K562 (cell line): Measurements from ENCODE around the gene MTHFR. TPM values are rescaled to one million over a fixed set of nuclear protein-coding genes. Genes with fewer than 3 reads are reported as not detected.
A peak's percentile ranks its signal among the peaks of the same experiment; 100 is the strongest.

ENCODE experiments used
- ATAC-seq: fragments of 200-7000 bp; cut with Tn5 transposase; 3 replicates; pipeline ENCODE4 v1.9.1; 2020; ENCODE audit warnings: moderate library complexity
- BruUV-seq: library from RNA; stranded (reverse); fragments of 400-500 nt; replicated peaks from 2 replicates; lab custom pipeline; 2021; lab: Mats Ljungman, UMichigan
- CTCF ChIA-PET: fragments of 300-600 bp; formaldehyde crosslinking; extraction: SDS; loops from one replicate; lab custom pipeline; 2021; ENCODE audit warnings: low intra/inter-chr PET ratio; lab: Yijun Ruan, JAX
- POLR2A ChIA-PET: fragments of 300-600, 350-650 bp; sonication (Branson Sonifier 250); formaldehyde crosslinking; extraction: SDS; loops from one replicate; lab custom pipeline; 2021; ENCODE audit warnings: antibody characterized with exemption, inconsistent platforms; lab: Yijun Ruan, JAX
- DNase-seq, 4 experiments: peaks; one replicate each; pipeline versions ENCODE4 v3.0.0 to v3.0.0-alpha.2; 2011 to 2018; ENCODE audit warnings: low spot score in 3 of 4, mixed read lengths in 3 of 4; ENCODE audit errors: extremely low read depth in 1 of 4
- FAIRE-seq: peaks from 2 replicates; lab custom pipeline; 2011; peaks lifted over from hg19 to GRCh38; lab: Jason Lieb, UNC
- H2AFZ ChIP-seq: 2 replicates; pipeline ENCODE4 v1.6.0; 2011; ENCODE audit warnings: low read depth, low read length, control low read depth, inconsistent platforms
- H3K27ac ChIP-seq: fragments of 200-600 bp; 3 replicates; pipeline ENCODE4 v1.8.0; 2011; ENCODE audit warnings: low read depth, mild to moderate bottlenecking, control low read depth, inconsistent platforms, low read length, moderate library complexity, mixed read lengths; ENCODE audit errors: extremely low read depth
- H3K27me3 ChIP-seq, 2 experiments: fragments of 300-600 bp in 1 of 2; 2 replicates in 1 of 2; 3 replicates in 1 of 2; pipeline versions ENCODE4 v1.6.0 to v1.8.0; 2011; ENCODE audit warnings: inconsistent platforms in 2 of 2, low read length in 2 of 2, mild to moderate bottlenecking in 1 of 2, mixed read lengths in 1 of 2, moderate library complexity in 1 of 2; ENCODE audit not compliant: control insufficient read depth in 2 of 2, insufficient read depth in 2 of 2
- H3K36me3 ChIP-seq: fragments of 300-600 bp; 3 replicates; pipeline ENCODE4 v1.8.0; 2011; ENCODE audit warnings: mild to moderate bottlenecking, low read length, inconsistent platforms; ENCODE audit not compliant: control insufficient read depth, insufficient read depth
- H3K4me1 ChIP-seq, 2 experiments: fragments of 200-600 bp in 1 of 2; replicated peaks in 1 of 2; 2 replicates in 1 of 2; 3 replicates in 1 of 2; pipeline versions ENCODE4 v1.5.1 to v1.8.0; 2011; ENCODE audit warnings: inconsistent platforms in 2 of 2, low read length in 2 of 2, mild to moderate bottlenecking in 1 of 2, mixed read lengths in 1 of 2, moderate library complexity in 1 of 2; ENCODE audit not compliant: control insufficient read depth in 2 of 2, insufficient read depth in 2 of 2
- H3K4me2 ChIP-seq: 2 replicates; pipeline ENCODE4 v1.6.1; 2011; ENCODE audit warnings: low read length, control low read depth, inconsistent platforms, mixed read lengths; ENCODE audit not compliant: insufficient read depth
- H3K4me3 ChIP-seq: fragments of 200-600 bp; sonication (generic), shearing (Covaris generic); 2 replicates; pipeline ENCODE4 v1.5.1; 2016; ENCODE audit warnings: control low read depth, inconsistent platforms
- H3K79me2 ChIP-seq: fragments of 200-600 bp; 3 replicates; pipeline ENCODE4 v1.8.0; 2011; ENCODE audit warnings: low read length, inconsistent platforms; ENCODE audit not compliant: control insufficient read depth, insufficient read depth
- H3K9ac ChIP-seq, 2 experiments: 2 replicates each; pipeline versions ENCODE4 v1.6.0 to v1.6.1; 2011; ENCODE audit warnings: low read depth in 2 of 2, low read length in 2 of 2, control low read depth in 1 of 2, inconsistent platforms in 1 of 2, mild to moderate bottlenecking in 1 of 2, mixed read lengths in 1 of 2; ENCODE audit not compliant: insufficient read depth in 1 of 2
- H3K9me1 ChIP-seq: one replicate; pipeline ENCODE4 v1.6.0; 2011; ENCODE audit warnings: inconsistent platforms, mild to moderate bottlenecking, low read length, moderate library complexity; ENCODE audit not compliant: control insufficient read depth, insufficient read depth
- H3K9me3 ChIP-seq: replicated peaks from 2 replicates; pipeline ENCODE4 v1.5.1; 2011; ENCODE audit warnings: low read depth, low read length, inconsistent platforms; ENCODE audit not compliant: control insufficient read depth, insufficient read depth
- H4K20me1 ChIP-seq: replicated peaks from 2 replicates; pipeline ENCODE4 v1.6.1; 2011; ENCODE audit warnings: low read length, inconsistent platforms, mixed read lengths; ENCODE audit not compliant: control insufficient read depth, insufficient read depth
- ARID4B ChIP-seq: sonication (generic); formaldehyde crosslinking; IDR thresholded peaks from 2 replicates; pipeline ENCODE4 v1.8.0; 2022; ENCODE audit warnings: mild to moderate bottlenecking, missing genetic modification reagents
- BHLHE40 ChIP-seq: IDR thresholded peaks from 2 replicates; pipeline ENCODE4 v1.6.1; 2011; ENCODE audit warnings: low read length, improper control_type of control experiment
- HNRNPL ChIP-seq: fragments of 200-400 bp; formaldehyde crosslinking; IDR thresholded peaks from 2 replicates; pipeline ENCODE4 v1.6.1; 2017; ENCODE audit warnings: low read depth, mild to moderate bottlenecking, low read length
- POLR2G ChIP-seq: fragments of 200-400 bp; formaldehyde crosslinking; IDR thresholded peaks from 2 replicates; pipeline ENCODE4 v1.6.1; 2017; ENCODE audit warnings: low read depth, mild to moderate bottlenecking, antibody characterized with exemption, low read length, moderate library complexity
- RBFOX2 ChIP-seq: fragments of 200-400 bp; formaldehyde crosslinking; IDR thresholded peaks from 2 replicates; pipeline ENCODE4 v1.6.1; 2017; ENCODE audit warnings: low read depth, mild to moderate bottlenecking, low read length, moderate library complexity
- THAP12 ChIP-seq: fragments of 250-450 bp; sonication (Bioruptor Pico); IDR thresholded peaks from 2 replicates; pipeline ENCODE4 v1.9.0; 2021; ENCODE audit warnings: mild to moderate bottlenecking, inconsistent platforms
- TRIM25 ChIP-seq: fragments of 450-650 bp; IDR thresholded peaks from 2 replicates; pipeline ENCODE4 v1.7.0; 2016; ENCODE audit warnings: borderline replicate concordance
- ZBTB7A ChIP-seq: IDR thresholded peaks from 2 replicates; pipeline ENCODE4 v1.6.1; 2011; ENCODE audit warnings: low read depth, mild to moderate bottlenecking, low read length, moderate library complexity, borderline replicate concordance; ENCODE audit not compliant: control insufficient read depth
- ZBTB8A ChIP-seq: fragments of 450-650 bp; IDR thresholded peaks from 2 replicates; pipeline ENCODE4 v1.6.1; 2018; ENCODE audit warnings: mild to moderate bottlenecking, moderate library complexity; ENCODE audit not compliant: partially characterized antibody
- ZNF282 ChIP-seq: sonication (generic); formaldehyde crosslinking; IDR thresholded peaks from 2 replicates; pipeline ENCODE4 v1.8.1; 2023; ENCODE audit warnings: missing genetic modification reagents
- ZNF57 ChIP-seq: fragments of 450-650 bp; formaldehyde crosslinking; IDR thresholded peaks from 2 replicates; pipeline ENCODE4 v1.4.0; 2020; ENCODE audit warnings: mild to moderate bottlenecking, moderate library complexity
- WGBS: fragments of 100-300 bp; shearing (Covaris generic); methylation state at CpG from one replicate; pipeline ENCODE4 v1.1.6; 2016; ENCODE audit warnings: low coverage, mixed read lengths; ENCODE audit not compliant: insufficient coverage; ENCODE audit errors: missing lambda C conversion rate; 5-methylcytosine and 5-hydroxymethylcytosine counted together
- in situ Hi-C: fragments of 300-500 bp; cut with MboI; formaldehyde crosslinking; loops from 4 replicates; pipeline ENCODE4 v1.15.0; 2018; ENCODE audit warnings: inconsistent platforms, mixed read lengths
- intact Hi-C: fragments of 100-400 bp; cut with micrococcal nuclease; formaldehyde crosslinking; loops from 2 replicates; pipeline ENCODE4 v1.14.2; 2022
- polyA plus RNA-seq, 8 experiments: library from polyadenylated mRNA; depleted of rRNA in 4 of 8; stranded (reverse) in 5 of 8; unstranded in 3 of 8; fragments of >200 nt; fragmentation: Nextera tagmentation in 2 of 8; fragmentation: Illumina TruSeq in 1 of 8; extraction: Ambion mirVana in 2 of 8; extraction: Trizol in 1 of 8; gene quantifications; 2 replicates each; pipeline versions ENCODE4 v1.2.1 to v1.2.3, GENCODE V29; 2011 to 2014; ENCODE audit warnings: inconsistent platforms in 1 of 8, missing spikeins in 1 of 8
- total RNA-seq, 7 experiments: library from RNA; depleted of rRNA in 6 of 7; stranded (reverse); fragments of >200 nt in 6 of 7; fragmentation: Illumina TruSeq in 2 of 7; extraction: Trizol in 2 of 7; gene quantifications; 2 replicates each; pipeline versions ENCODE4 v1.2.1 to v1.2.3, GENCODE V29; 2011 to 2021; ENCODE audit warnings: low replicate concordance in 1 of 7

MTHFR gene
- total and polyA plus RNA-seq, 9 of the 15 experiments (the other 6 are each of a cell fraction or from before 2014, with no cell fraction given) = 5.0 to 104 (median 62.6) TPM

GRCh38 chr1:11748294-11749202 lies 57.2 kb downstream of the MTHFR start:
- FAIRE-seq (no peak), DNase-seq (no peak), ATAC-seq (no peak)
- ChIA-PET POLR2A (interaction anchor here (0.5 to 1.3 kb wide), 6 partner anchors 12 to 778 kb away, joined by 3 to 6 read pairs (median 3); partner anchors contain the start of genes CLCN6 and MTHFR), CTCF (interaction anchor here (0.7 to 2.8 kb wide), 4 partner anchors 28 to 103 kb away, joined by 3 to 22 read pairs (median 3); no protein-coding TSS in a partner anchor)
- H3K9me1 ChIP-seq = no peaks in the 10 kb centered on the region
- H3K9me3 ChIP-seq = no peaks in the 10 kb centered on the region
- intact Hi-C loops = loop anchor here (1.0 to 2.0 kb wide), 2 partner anchors 29 to 98 kb away; no protein-coding TSS in a partner anchor
- H3K4me2 ChIP-seq = no peak overlapping the region
- H3K9ac ChIP-seq = peak overlapping the region in 1 of 2 experiments; percentile 82; a peak in 2 of 4 replicates
- no peaks in the 10 kb centered on the region for H3K27me3 ChIP-seq
- no peaks in the 10 kb centered on the region for H4K20me1 ChIP-seq
- peaks cover 22 to 58% of the 10 kb centered on the region in 2 experiments for H3K4me1 ChIP-seq
- no peaks in the 10 kb centered on the region for H3K79me2 ChIP-seq
- H3K4me3 ChIP-seq = no peak overlapping the region
- H3K27ac ChIP-seq = no peak overlapping the region
- BruUV-seq = no TSS peak
- no peak overlapping the region; the same call in 1 of the 2 replicates for H2AFZ ChIP-seq
- in situ Hi-C loops = no loop called here
- H3K36me3 ChIP-seq = peaks cover 56% of the 10 kb centered on the region; the same call in 2 of the 3 replicates
- WGBS = 89% methylated on average over 26 of the region's 27 CpGs
- TF ChIP-seq ZBTB8A (no peak), BHLHE40 (no peak), POLR2G (0 out of 2 replicates have a peak, but pooled peaks have one; percentile 48), HNRNPL (no peak), ZNF282 (CRISPR knock-in tag) (0 out of 2 replicates have a peak, but pooled peaks have one; percentile 68), TRIM25 (no peak), ZBTB7A (no peak), RBFOX2 (peak; percentile 51), THAP12 (no peak), ZNF57 (CRISPR knock-in tag) (no peak), ARID4B (CRISPR knock-in tag) (no peak)
